GM12872 (cell line): ENCODE measurements around the gene AGGF1.

ENCODE experiments used
- TF ChIP-seq, protein P1 (sequence below): IDR thresholded peaks from 3 replicates; pipeline ENCODE4 v1.5.1; 2011; ENCODE audit warnings: low read depth, mild to moderate bottlenecking, low read length, moderate library complexity; ENCODE audit not compliant: insufficient read depth

AGGF1 gene

GRCh38 chr5:77082280-77082679 lies 52.1 kb downstream of the AGGF1 start:
- TF ChIP-seq, protein P1, sequence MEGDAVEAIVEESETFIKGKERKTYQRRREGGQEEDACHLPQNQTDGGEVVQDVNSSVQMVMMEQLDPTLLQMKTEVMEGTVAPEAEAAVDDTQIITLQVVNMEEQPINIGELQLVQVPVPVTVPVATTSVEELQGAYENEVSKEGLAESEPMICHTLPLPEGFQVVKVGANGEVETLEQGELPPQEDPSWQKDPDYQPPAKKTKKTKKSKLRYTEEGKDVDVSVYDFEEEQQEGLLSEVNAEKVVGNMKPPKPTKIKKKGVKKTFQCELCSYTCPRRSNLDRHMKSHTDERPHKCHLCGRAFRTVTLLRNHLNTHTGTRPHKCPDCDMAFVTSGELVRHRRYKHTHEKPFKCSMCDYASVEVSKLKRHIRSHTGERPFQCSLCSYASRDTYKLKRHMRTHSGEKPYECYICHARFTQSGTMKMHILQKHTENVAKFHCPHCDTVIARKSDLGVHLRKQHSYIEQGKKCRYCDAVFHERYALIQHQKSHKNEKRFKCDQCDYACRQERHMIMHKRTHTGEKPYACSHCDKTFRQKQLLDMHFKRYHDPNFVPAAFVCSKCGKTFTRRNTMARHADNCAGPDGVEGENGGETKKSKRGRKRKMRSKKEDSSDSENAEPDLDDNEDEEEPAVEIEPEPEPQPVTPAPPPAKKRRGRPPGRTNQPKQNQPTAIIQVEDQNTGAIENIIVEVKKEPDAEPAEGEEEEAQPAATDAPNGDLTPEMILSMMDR, result no peak

DNA sequence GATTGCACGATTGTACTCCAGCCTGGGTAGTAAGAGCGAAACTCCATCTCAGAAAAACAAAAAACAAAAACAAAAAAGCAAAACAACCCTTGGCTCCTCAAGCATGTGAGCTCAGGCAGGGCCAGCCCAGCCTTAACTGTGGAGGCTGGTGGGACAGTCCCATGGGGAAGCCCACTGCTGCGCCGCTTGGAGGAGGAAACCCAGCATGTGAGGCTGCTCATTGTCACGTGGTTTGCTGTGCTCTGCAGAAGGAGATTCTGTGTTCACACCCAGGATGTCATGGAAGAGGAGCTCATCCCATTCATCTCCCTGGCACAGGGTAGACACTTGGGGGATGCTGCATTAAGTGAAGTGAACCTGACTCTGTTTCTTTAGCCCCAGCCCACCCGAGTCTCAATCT lies 52.9 kb downstream of the AGGF1 start:
- TF ChIP-seq, protein P1, result no peak

- TF ChIP-seq, protein P1, result no peak
Measured at GRCh38 chr5:77086368-77086688, 56.1 kb downstream of the AGGF1 start.

DNA sequence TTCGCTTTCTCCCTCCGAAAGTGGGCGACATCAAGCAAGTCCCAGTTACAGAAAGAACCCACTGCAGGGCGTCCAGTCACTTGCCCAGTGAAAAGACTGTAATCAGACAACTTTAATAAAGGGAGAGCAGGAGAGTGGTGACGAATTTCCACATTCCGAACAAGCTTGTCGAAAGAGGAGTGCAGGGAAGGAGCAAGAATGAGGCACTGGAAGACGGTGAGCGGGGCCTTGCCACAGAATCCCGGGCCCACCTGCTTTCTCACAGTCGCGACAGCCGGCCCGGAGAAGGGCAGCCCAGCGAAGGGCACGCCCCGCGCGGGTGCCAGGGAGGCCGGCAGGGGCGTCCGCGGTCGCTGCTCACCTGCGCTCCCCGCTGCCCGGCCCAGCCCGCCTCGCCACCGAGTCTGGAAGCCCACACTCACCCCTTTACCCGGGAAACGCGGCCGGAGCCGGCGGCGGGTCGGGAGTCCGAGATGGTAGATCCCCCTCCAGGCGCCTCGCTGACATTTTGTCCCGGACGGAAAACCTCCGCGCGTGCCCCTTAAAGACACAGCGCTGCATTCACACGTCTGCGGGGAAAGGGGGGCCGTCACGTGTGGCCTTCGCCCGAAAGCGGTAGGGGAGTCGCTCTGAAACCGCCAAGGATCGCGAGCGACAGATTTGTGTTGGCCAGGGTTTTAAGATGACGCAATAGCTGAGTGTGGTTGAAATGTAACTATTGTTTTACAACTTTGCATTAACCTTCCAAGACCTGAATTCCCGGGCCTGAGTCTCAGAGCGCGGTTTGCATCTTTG lies 56.7 kb downstream of the AGGF1 start, which contains the start of gene ZBED3:
Gene ZBED3, minus strand, starts transcription at position 597 of the 795 bp plus-strand sequence. CDS start 9,407 bp downstream, outside the sequence.
- TF ChIP-seq, protein P1, result 0 out of 3 replicates have a peak, but pooled peaks have one; percentile 22

- TF ChIP-seq, protein P1, result no peak
Measured at GRCh38 chr5:77087484-77088261, 57.5 kb downstream of the AGGF1 start.

DNA sequence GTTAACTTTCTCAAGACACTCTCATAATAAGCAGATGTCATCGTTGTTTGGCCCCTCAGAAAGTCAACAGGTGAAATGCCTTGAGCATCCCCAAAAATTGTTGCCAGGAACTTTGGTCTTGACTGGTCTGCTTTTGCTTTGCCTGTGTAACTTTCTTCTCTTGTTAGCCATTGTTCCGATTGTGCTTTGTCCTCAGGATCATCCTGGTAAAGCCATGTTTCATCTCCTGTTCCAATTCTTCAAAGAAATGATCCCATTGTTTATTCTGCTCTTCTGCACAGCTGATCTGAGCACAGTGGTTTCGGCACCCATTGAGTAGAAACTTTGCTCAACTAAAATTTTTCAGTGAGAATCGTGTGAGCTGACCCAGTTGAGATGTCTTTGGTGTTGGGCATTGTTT lies 65.0 kb downstream of the AGGF1 start:
- TF ChIP-seq, protein P1, result no peak

- TF ChIP-seq, protein P1, result no peak
Measured at GRCh38 chr5:77101298-77101697, 71.1 kb downstream of the AGGF1 start.
